Dedifferentiated amniotic fluid mesenchymal stem cell (primary cell): ENCODE data around the gene KIAA1191.
"Not testable (repeated sequence)": the region's sequence is repeated elsewhere in the genome, so short reads cannot be mapped to it uniquely, and the experiment has no call there.

Experiments
- DNase-seq: peaks from one replicate; pipeline ENCODE4 v3.0.0-alpha.2; 2016; ENCODE audit errors: extremely low spot score

Gene KIAA1191, protein sequence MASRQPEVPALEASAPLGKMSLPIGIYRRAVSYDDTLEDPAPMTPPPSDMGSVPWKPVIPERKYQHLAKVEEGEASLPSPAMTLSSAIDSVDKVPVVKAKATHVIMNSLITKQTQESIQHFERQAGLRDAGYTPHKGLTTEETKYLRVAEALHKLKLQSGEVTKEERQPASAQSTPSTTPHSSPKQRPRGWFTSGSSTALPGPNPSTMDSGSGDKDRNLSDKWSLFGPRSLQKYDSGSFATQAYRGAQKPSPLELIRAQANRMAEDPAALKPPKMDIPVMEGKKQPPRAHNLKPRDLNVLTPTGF

DNA sequence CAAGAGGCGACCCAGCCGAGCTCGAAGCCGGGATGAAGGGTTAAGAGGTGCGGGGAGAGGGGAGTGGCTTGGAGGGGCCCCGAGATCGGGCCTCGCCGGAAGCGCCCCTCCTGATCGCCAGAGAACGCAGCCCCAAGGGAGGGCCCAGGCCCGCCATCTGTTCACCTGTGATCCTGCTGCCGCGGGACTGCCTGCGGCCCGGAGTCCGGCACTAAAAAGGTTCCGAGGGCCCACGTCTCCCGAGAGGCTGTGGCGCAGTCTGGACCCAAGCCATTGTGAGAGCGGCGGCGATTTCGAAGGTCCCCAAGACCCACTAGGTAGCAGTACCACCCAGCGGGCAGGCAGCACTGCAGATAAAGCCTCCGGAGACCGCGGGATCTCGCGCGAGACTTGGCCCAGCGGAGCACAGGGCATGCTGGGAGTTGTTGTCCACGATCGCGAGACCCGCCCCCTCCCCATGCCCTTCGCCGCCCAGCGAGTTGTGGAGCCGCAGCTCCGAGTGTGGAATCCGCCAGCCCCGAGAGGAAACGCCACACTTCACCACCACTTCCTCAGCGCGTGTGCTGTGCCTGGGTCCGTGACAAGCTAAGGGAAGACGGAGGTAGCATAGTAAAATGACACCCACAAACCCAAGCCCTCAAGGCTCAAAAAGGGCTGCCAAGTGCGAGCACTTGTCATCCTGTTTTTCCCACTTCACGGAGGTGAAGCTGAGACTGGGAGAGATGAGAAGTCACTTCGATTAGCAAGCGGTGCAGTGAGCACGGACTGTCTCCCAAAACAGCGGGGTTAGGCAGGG is at the start of gene KIAA1191:
TSS of gene KIAA1191 (minus strand) at position 328 of the 796 bp plus-strand sequence. CDS start 2,256 bp downstream, outside the sequence.
- peak; percentile 93 for DNase-seq

DNA sequence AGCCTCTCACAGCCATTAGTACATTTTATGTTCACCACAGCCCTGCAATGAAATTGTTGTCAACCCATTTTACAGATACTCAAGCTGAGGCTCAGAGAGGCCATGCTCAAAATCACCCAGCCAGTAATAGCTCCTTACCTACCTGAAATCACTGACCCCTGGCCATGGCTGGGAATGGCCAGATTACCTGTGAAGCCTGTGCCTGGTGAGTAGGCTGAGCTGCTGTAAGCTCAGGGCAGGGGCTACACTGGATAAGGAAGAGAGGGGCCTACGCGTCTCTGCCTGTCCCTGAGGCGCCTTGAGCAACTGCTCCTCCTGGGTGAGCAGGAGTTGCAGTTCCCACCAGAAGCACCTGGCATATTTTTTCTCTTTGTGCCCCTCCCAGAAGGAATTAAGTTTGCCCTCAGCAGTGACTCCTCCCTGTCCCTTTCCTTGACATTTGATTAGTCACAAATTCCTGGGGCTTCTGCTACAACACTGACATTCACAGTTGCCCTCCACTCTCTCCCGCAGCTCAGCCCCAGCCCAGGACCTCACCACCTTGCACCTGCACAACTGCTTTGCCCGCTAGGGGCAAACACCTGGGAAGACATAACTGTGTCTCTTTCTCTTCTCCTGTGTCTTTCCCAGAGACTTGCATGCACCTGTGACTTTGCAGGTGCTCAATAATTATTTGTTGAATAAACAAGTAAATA is 49.1 kb upstream of the KIAA1191 start:
- DNase-seq = no peak

DNA sequence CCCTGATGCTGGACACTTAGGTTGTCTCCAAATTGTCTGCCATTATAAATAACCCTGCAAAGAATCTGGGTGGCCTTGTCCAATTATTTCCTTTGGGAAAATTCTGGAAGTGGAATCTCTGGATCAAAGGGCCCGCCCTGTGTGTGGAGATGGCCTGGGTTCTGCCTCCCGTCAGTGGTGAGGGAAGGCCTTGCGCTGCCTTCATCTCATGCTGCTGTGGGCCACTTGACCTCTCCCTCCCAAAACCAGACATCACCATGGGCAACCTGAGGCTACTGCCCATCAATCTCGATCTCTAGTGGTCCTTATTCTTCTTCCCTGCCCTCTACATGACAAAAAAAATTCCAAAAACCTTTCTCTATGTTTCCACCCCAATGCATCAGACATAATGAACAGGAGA is 48.2 kb upstream of the KIAA1191 start:
- no peak for DNase-seq

- no peak for DNase-seq
Measured at GRCh38 chr5:176408590-176408989, 47.0 kb upstream of the KIAA1191 start.

DNA sequence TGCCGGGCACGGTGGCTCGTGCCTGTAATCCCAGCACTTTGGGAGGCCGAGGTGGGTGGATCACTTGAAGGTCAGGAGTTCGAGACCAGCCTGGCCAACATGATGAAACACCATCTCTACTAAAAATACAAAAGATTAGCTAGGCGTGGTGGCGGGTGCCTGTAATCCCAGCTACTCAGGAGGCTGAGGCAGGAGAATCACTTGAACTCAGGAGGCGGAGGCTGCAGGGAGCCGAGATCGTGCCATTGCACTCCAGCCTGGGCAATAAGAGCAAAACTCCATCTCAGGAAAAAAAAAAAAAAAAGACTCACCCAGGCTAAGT is 46.6 kb upstream of the KIAA1191 start:
- not testable (repeated sequence) for DNase-seq

DNA sequence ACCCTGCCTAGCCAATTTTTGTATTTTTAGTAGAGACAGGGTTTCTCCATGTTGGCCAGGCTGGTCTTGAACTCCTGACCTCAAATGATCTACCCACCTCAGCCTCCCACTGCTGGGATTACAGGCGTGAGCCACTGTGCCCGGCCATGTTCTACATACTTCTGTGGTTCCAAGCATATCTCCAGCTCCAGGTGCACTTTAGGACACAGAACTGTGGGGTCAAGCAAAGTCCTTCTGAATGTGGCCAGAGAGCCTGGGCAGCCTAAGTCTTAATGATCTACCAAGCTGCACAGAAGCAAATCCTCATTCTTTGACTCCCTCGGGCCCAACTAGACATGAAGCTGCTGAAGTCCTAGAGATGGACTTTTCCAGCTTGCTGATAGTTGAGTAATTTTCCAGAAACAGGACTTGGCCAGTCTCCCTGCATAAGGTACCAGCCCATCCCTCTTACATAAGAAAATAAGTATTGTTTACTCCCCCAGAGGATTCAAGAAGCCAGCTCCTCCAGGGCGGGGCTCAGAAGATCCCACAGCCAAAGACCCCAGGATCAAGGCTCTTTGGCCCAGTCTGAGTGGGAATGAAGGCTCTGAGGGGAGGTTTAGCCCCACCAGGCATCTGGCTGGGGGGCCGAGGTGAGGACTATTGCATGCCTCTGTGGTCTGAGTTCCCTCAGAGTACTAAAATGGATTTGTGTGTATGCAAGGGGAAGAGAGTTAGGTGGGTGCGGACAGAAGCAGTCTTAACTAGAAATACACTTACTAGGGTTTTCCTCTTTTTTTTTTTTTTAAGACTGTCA is 46.1 kb upstream of the KIAA1191 start:
- DNase-seq = no peak

GRCh38 chr5:176406436-176407052 is 45.0 kb upstream of the KIAA1191 start:
- no peak for DNase-seq

GRCh38 chr5:176405656-176406435 is 44.3 kb upstream of the KIAA1191 start:
- DNase-seq = no peak

- DNase-seq = no peak
Measured at GRCh38 chr5:176401281-176402205, 40.0 kb upstream of the KIAA1191 start.

DNA sequence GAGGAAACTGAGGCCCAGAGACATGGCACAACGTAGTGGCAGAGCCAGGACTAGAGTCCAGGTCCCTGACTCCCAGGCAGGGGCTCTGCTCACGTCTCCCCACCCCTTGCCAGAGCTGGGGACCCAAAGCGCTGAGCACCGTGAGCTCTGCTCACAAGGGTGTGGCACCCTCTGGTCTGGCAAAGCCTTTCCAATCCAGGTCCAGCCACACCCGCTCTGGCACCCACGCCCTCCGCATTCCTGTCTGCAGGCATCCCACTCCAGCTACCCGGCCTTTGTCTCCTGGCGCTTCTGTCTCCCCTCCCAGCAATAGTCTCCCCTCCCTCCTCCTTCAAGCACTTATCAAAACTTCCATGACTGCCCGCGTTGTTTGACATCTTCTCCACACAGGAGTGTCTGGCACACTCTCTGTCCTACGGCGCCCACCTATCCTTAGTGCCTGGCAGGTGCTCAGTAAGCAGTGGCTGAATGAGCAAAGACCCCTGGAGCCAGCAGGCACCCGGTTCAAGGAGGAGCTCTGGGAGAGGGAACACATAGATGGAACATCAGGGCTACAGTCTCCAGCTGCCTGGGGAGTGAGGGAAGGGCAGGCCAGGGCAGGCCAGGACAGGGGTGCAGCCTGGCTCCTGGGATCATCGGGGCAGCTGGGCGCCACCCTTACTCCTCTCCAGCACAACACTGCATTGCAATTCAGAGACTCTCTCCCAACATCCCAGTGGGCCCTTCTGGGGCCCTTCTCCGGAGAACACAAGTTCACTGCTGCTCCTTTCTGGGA is 39.0 kb upstream of the KIAA1191 start:
- DNase-seq = no peak

DNA sequence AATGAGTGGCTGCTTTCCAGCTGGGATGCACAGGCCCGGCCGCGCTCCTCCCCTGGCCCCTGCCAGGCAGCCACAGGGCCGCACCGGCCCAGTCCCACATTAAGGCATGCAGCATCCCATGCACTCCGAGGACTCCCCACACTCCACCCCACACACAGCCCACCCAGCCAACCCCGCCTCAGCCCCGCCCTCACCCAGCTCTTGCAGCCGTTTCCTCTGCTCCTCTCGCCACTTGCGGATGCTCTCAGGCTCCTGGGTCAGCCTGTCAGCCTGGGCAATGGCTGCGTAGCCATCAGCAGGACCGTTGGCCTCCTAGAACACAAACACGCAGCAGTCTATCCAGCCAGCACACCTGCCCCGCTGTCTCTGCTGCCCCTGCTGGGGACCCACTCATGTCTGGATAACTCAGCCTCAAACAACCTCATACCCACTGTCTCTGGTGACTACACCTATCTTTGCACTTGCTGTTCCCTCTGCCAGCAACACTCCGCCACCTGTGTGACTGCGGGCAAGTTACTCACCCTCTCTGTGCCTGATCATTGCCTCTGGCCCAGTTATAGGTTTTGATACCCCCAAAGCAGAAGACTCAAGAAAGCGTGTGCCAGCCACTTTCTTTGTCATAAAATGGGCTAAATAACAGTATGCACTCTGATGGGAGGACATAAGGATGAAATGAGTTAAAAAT is 36.3 kb upstream of the KIAA1191 start:
- DNase-seq = no peak

DNA sequence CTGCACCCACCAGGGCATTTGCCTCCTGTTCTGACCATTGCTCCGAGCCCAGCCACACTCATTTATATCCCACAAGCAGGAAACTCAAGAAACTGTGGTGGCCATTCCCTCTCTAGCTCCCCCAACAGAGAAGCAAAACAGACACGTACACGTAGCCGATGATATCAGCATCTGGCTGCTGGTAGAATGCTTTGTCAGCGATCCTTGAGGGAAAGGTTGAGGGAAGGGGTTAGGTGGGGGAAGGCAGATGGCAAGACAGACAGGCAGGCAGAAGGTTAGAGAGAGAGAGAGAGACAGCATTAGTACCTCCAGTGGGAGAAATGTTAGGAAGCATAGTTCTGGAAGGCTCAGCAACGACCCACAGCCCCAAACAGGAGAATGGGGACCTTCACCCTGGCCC is 34.8 kb upstream of the KIAA1191 start:
- no peak for DNase-seq

DNA sequence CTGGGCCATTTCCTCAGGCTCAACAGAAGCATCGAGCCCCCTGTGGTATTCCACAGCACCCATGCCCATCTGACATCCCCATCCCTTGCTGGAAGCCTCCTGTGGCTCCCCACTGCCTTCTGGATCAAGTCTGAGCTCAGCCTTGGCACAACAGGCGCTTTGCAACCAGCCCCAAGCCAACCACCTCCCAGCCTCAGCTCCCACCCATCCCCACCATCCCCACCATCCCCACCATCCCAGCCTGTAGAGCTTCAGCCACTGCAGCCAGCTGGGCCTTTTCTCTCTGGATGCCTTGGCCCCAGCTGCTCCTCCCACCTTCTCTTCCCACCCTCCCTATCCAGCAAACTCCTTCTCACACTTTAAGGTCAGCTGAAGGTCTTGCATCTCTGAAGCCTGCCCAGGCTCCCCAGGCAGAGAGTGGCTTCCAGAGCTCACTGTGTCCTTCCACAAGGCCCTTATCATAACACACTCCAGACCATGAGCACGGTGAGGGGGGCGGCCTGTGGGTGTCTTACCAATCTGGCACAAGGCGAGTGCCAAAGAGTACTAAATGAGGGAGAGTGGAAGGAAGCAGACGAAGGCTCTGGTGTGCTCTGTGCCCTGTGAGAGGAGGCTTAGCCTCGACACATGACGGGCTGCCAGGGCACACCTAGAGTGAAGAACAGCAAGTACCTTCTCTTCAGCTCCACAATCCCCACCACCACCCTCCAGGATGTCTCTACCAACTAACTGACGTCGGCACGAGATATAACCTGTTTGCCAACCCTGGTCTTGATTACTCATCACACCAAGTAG is 33.5 kb upstream of the KIAA1191 start:
- no peak for DNase-seq

GRCh38 chr5:176394096-176394495 is 32.5 kb upstream of the KIAA1191 start:
- DNase-seq = no peak

- DNase-seq = no peak
Measured at GRCh38 chr5:176392526-176392925, 31.0 kb upstream of the KIAA1191 start.

GRCh38 chr5:176391999-176392398 is 30.4 kb upstream of the KIAA1191 start:
- no peak for DNase-seq

DNA sequence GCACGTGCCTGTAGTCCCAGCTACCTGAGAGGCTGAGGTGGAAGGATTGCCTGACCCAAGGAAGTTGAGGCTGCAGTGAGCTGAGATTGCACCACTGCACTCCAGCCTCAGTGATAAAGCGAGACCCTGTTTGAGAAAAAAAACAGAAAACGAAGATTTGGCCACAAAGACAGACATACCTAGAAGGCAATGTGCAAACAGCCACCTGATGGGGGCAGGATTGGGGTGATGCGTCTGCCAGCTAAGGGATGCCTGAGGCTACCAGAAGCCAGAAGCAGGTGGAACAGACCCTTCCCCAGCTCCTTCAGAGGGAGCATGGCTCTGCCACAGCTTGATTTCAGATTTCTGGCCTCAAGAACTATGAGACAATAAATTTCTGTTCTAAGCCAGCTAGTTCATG is 29.9 kb upstream of the KIAA1191 start:
- no peak for DNase-seq
